ENCODE measurements around the gene SERP2.
A peak's percentile ranks its signal among the peaks of the same experiment; 100 is the strongest.

SERP2 gene

GRCh38 chr13:44389876-44390275 is 16.3 kb downstream of the SERP2 start:
- DNase-seq: no peak

DNA sequence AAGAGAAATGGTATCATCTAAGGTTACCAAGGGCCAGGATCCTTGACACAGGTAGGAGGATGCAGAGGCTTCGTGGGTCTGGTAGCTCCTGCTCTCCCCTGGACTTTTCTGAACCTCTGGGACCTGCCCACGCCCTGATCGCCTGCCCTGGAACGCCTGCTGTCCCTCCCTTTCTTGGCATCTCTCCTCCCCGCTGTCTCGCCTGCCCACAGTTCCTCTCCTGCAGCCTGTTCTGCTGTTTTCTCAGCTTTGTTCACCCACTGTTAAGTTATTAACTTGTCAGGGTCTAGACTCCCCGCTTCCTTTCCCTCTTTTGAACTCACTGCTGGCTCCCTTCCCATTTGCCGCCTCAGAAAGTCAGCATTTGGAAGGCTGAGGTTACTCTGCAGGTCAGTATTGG is 19.8 kb downstream of the SERP2 start:
- DNase-seq: no peak

GRCh38 chr13:44394658-44395057 is 21.0 kb downstream of the SERP2 start:
- DNase-seq: no peak

GRCh38 chr13:44395976-44396694 is 22.5 kb downstream of the SERP2 start:
- DNase-seq: no peak

DNA sequence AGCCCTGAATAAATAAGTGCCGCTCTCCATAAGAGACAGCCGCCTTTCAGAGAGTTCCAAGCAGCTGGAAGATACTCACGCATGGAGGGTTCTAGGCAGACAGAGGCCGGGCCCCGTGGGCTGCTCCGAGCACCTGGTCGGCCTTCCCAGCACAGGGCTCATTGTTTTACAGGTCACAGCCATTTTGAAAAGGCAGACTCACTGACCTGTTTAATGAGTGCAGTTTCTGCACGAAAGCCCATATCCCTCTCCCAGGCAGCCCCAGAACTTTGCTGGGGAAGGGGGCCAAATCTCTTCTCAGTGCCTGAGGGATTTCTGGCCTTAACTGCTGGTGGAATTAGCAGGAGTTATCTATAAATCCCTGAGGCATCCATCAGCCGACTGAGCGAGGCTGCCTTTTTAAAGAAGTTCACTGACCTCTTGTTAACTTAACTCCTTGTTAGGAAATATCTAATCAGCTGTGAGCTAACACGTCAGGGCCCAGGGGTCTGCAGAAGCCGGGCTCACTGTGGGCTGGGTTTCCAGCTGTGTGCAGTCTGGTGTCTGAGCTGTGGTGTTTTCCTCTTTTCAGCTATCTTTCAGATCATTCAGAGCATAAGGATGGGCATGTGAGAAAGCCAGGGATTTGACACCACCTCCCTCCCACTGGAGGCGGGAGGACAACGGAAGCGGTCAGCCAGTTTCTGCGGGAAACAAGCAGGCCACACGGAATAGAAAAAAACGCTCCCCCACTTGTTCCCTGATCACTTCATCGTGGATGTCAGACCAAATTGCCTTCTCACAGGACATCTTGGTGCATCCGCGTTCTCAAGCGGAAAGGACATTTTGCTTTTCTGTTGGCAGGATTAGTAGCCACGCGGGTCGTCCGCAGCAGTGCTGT is 23.3 kb downstream of the SERP2 start:
- DNase-seq: no peak

- no peak for DNase-seq
These were observed 24.2 kb downstream of the SERP2 start for GRCh38 chr13:44397766-44398223.

- no peak for DNase-seq
These were observed 25.0 kb downstream of the SERP2 start for GRCh38 chr13:44398606-44399005.

DNA sequence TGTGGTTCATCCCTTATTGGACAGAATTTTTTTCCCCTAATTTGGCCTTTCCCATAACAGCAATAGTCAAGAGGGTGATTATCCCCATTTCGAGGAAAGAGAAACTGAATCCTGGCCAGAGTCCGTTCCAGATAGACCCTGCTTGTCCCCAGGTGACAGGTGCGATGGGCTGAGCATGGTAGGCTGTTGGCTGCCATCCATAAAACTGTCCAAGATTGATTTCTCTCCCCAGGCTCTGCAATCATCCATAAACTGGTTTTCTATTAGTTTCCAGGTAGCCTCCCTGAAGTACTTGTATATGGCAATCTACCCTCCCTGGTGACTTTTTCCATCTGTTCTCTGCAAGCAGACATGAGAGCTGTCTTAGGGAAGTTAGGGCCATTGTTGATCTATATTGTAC is 25.4 kb downstream of the SERP2 start:
- DNase-seq: peak; percentile 16

DNA sequence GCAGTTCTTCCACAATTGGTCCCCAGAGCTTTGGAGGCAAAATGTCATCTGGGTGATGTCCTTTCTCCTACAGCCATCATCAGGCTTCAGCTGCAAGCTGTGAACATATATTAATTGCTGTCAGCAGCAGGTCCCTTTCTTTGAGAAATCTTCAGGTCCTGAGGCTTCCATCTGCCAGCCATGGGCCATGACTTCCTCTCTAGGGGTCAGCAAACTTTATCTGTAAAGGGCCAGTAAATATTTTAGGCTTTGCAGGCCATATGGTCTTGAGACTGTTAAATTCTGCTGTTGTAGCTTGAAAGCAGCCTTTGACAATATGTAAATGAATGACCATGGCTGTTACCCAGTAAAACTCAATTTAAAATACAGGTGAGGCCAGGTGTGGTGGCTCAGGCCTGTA is 27.1 kb downstream of the SERP2 start:
- DNase-seq: no peak

DNA sequence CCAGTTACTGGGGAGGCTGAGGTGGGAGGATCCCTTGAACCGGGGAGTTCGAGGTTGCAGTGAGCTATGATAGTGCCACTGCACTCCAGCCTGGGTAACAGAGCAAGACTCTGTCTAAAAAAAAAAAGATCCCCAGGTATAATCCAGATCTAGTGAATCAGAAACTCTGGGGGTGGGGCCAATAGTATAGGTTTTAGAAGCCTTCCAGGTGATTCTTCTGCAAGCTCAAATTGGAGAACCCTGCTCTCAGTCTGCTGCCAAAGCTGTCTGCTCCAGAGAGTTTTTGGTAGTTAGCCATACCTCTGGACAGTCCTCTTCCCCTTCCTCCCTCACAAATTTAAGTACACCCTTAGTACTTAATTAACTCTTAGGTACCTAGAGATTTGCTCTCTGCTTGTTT is 28.0 kb downstream of the SERP2 start:
- no peak for DNase-seq

- DNase-seq: no peak
These were observed 29.3 kb downstream of the SERP2 start for GRCh38 chr13:44402899-44403445.

DNA sequence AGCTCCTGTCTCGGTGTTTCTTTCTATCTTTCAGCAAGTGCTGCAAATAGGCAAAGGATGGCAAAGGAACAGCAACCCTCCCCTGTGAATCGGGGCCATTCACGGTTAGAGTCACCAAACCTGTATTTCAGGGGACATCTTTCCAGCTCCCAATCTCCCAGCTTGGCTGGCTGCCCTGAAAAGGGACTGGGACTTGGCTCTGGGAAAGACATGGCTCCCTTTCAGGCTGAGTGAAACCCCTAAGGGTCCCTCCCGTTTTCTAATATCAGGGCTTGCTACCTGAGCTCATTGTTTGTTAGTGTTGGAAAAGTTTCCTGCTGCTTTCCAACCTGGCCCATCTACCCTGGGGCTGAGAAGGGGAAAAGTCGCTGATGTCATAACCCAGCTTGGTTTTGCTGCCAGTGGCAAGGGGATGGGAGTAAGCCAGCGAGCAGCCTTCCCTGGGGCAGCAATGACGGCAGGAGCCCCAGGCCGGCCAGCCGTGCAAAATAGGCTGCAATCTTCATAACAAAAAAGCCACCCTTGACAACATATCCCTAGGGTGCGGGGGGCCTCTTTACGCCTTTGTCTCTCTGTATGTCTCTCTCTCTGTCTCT is 29.9 kb downstream of the SERP2 start:
- no peak for DNase-seq

GRCh38 chr13:44404261-44405132 is 30.9 kb downstream of the SERP2 start:
- no peak for DNase-seq

GRCh38 chr13:44406617-44407016 is 33.0 kb downstream of the SERP2 start:
- no peak for DNase-seq

DNA sequence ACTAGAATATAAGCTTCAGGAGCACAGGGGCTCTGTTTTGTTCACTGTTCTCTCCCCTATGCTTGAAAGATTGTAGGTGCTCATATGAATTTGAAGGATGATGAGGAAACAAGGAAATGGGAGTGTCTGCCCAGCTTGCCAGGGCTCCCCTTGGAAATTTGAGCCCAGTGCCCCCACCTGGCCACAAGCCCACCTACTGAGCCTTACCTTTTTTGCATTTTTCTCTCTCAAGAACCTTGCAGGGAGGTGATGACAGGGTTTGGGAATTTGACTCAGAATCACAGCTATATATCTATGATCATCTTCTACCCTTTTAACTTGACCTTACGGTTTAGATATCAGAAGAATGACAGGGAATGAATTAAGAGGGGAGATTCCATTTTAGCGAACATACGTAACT is 33.8 kb downstream of the SERP2 start:
- no peak for DNase-seq

DNA sequence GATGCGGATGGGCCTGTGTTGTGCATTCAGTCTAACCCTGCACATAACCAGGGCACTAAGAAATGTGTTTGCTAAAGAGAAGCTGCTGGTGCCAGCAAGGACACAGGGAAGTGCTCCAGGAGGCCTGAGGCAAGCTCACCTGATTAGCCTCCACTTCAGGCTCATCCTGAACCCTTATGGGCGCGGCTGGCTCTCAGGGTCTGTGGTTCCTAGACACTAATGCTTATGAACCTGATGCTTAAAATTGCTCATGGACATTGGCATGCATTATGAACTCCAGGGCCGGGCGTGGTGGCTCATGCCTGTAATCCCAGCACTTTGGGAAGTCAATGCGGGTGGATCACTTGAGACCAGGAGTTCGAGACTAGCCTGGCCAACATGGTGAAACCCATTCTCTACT is 34.3 kb downstream of the SERP2 start:
- no peak for DNase-seq

- DNase-seq: no peak
These were observed 36.0 kb downstream of the SERP2 start for GRCh38 chr13:44409595-44409994.

- no peak for DNase-seq
These were observed 36.8 kb downstream of the SERP2 start for GRCh38 chr13:44410328-44410859.

GRCh38 chr13:44411841-44412240 is 38.2 kb downstream of the SERP2 start:
- no peak for DNase-seq

GRCh38 chr13:44412346-44412935 is 38.8 kb downstream of the SERP2 start:
- DNase-seq: no peak

- no peak for DNase-seq
These were observed 39.5 kb downstream of the SERP2 start for GRCh38 chr13:44413095-44413494.

GRCh38 chr13:44414716-44415115 is 41.1 kb downstream of the SERP2 start:
- no peak for DNase-seq

Measured in NCI-H2171 (cell line).